Activated CD8-positive, alpha-beta memory T cell treated with anti-CD3 and anti-CD28 coated beads, Interleukin-2, amount 50 U/mL, for 1 hour (primary cell): ENCODE results near the gene NBEAL1.
"Not testable (repeated sequence)": the region's sequence is repeated elsewhere in the genome, so short reads cannot be mapped to it uniquely, and the experiment has no call there.

Experiments used
- DNase-seq: peaks from one replicate; pipeline ENCODE4 v3.0.0-alpha.2; 2020; ENCODE audit errors: extremely low read depth

The NBEAL1 gene

GRCh38 chr2:203039211-203039610, 24.5 kb downstream of the NBEAL1 start:
- not testable (repeated sequence) for DNase-seq

GRCh38 chr2:203040966-203041521, 26.4 kb downstream of the NBEAL1 start:
- DNase-seq = no peak

- DNase-seq = no peak
Measured at GRCh38 chr2:203042178-203042577, 27.5 kb downstream of the NBEAL1 start.

- no peak for DNase-seq
Measured at GRCh38 chr2:203043226-203043625, 28.6 kb downstream of the NBEAL1 start.

- DNase-seq = no peak
Measured at GRCh38 chr2:203045867-203046266, 31.2 kb downstream of the NBEAL1 start.

- no peak for DNase-seq
Measured at GRCh38 chr2:203052539-203052938, 37.9 kb downstream of the NBEAL1 start.

GRCh38 chr2:203059567-203060240, 45.0 kb downstream of the NBEAL1 start:
- no peak for DNase-seq

GRCh38 chr2:203061346-203061745, 46.7 kb downstream of the NBEAL1 start:
- DNase-seq = no peak

- no peak for DNase-seq
Measured at GRCh38 chr2:203062126-203062525, 47.5 kb downstream of the NBEAL1 start.

GRCh38 chr2:203066519-203067091, 51.9 kb downstream of the NBEAL1 start:
- DNase-seq = not testable (repeated sequence)

- no peak for DNase-seq
Measured at GRCh38 chr2:203070701-203071100, 56.0 kb downstream of the NBEAL1 start.

- no peak for DNase-seq
Measured at GRCh38 chr2:203071148-203071547, 56.5 kb downstream of the NBEAL1 start.

GRCh38 chr2:203072371-203072770, 57.7 kb downstream of the NBEAL1 start:
- no peak for DNase-seq

GRCh38 chr2:203077451-203077850, 62.8 kb downstream of the NBEAL1 start:
- DNase-seq = no peak

GRCh38 chr2:203080447-203081045, 65.9 kb downstream of the NBEAL1 start:
- DNase-seq = no peak

GRCh38 chr2:203083328-203083727, 68.7 kb downstream of the NBEAL1 start:
- DNase-seq = no peak

- not testable (repeated sequence) for DNase-seq
Measured at GRCh38 chr2:203086381-203086780, 71.7 kb downstream of the NBEAL1 start.

GRCh38 chr2:203090721-203091120, 76.0 kb downstream of the NBEAL1 start:
- DNase-seq = not testable (repeated sequence)

- no peak for DNase-seq
Measured at GRCh38 chr2:203097735-203098134, 83.1 kb downstream of the NBEAL1 start.

- DNase-seq = not testable (repeated sequence)
Measured at GRCh38 chr2:203102357-203102756, 87.7 kb downstream of the NBEAL1 start.

- no peak for DNase-seq
Measured at GRCh38 chr2:203104273-203104672, 89.6 kb downstream of the NBEAL1 start.

GRCh38 chr2:203105996-203106395, 91.3 kb downstream of the NBEAL1 start:
- DNase-seq = no peak

GRCh38 chr2:203110496-203110895, 95.8 kb downstream of the NBEAL1 start:
- not testable (repeated sequence) for DNase-seq
